ENCODE results near the gene PTGES2. TPM values are rescaled to one million over a fixed set of nuclear protein-coding genes. Genes with fewer than 3 reads are reported as not detected.

The PTGES2 gene
- total and polyA plus RNA-seq, 2 of the 13 experiments (the other 11 are each of a cell fraction or from before 2014, with no cell fraction given), result 63.7 to 79.8 TPM

DNA sequence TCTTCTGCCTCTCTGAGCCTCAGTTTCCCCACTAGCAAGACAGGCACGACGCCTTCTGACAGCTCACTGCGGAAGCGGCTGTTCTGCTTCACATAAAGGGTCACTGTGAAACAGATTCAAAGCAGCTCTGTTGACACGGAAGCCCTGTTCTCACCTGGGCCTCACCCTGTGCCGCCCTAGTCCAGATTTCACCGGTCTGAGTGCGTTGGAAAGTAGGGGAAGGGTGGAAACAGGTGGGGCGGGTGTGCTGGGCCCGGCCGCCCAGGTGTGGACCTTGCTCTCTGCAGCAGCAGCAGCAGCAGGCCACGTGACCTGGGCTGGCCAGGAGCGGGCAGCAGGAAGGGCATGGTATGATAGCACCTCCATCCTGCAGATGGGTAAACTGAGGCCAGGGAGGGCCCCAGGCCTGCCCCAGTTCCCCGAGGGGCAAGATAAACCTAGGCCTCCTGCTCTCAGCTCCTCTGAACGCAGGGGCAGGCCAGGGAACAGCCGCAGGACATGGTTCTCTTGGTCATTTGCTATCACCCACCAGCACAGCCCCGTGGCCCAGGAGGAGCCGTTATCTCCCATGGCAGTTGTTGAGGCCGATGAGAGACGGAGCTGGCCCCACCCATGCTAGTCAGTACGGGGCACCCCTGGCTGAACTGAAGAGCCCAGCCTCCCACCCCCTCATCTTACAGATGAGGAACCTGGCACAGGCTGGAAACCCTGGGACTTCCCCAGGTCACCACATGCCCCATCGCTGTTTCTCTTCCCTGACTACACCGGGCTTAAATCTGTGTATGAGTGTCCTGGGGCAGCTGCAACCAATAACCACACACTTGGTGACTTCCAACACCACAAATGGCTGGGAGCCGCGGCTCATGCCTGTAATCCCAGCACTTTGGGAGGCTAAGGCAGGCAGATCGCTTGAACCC, 12.1 kb downstream of the PTGES2 start (continued):
- TF ChIP-seq ZNF350 (CRISPR knock-in tag; IDR thresholded peaks at IDR 0.05; ENCODE audit: borderline replicate concordance, low read depth), result peak; percentile 93
- TF ChIP-seq, protein P1, sequence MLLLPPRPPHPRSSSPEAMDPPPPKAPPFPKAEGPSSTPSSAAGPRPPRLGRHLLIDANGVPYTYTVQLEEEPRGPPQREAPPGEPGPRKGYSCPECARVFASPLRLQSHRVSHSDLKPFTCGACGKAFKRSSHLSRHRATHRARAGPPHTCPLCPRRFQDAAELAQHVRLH (CRISPR knock-in tag; IDR thresholded peaks at IDR 0.05; ENCODE audit: borderline replicate concordance, low read depth), result peak; percentile 92
- peak; percentile 91 for TF ChIP-seq RARA (CRISPR knock-in tag; IDR thresholded peaks at IDR 0.05)
- TF ChIP-seq JDP2 (CRISPR knock-in tag; IDR thresholded peaks at IDR 0.05; ENCODE audit: borderline replicate concordance), result no peak; the same call in 1 of the 2 replicates
- TF ChIP-seq, protein P2, sequence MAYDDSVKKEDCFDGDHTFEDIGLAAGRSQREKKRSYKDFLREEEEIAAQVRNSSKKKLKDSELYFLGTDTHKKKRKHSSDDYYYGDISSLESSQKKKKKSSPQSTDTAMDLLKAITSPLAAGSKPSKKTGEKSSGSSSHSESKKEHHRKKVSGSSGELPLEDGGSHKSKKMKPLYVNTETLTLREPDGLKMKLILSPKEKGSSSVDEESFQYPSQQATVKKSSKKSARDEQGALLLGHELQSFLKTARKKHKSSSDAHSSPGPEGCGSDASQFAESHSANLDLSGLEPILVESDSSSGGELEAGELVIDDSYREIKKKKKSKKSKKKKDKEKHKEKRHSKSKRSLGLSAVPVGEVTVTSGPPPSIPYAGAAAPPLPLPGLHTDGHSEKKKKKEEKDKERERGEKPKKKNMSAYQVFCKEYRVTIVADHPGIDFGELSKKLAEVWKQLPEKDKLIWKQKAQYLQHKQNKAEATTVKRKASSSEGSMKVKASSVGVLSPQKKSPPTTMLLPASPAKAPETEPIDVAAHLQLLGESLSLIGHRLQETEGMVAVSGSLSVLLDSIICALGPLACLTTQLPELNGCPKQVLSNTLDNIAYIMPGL (CRISPR knock-in tag; IDR thresholded peaks at IDR 0.05; ENCODE audit: borderline replicate concordance in 1 of 2, low read depth in 1 of 2), result peak; percentile 74 to 78
- TF ChIP-seq NBN (conservative IDR thresholded peaks at IDR 0.05), result no peak
- no peak for TF ChIP-seq ZNF432 (CRISPR knock-in tag; IDR thresholded peaks at IDR 0.05; ENCODE audit: borderline replicate concordance)
- no peak for TF ChIP-seq RORA (CRISPR knock-in tag; IDR thresholded peaks at IDR 0.05)
- TF ChIP-seq, protein P3, sequence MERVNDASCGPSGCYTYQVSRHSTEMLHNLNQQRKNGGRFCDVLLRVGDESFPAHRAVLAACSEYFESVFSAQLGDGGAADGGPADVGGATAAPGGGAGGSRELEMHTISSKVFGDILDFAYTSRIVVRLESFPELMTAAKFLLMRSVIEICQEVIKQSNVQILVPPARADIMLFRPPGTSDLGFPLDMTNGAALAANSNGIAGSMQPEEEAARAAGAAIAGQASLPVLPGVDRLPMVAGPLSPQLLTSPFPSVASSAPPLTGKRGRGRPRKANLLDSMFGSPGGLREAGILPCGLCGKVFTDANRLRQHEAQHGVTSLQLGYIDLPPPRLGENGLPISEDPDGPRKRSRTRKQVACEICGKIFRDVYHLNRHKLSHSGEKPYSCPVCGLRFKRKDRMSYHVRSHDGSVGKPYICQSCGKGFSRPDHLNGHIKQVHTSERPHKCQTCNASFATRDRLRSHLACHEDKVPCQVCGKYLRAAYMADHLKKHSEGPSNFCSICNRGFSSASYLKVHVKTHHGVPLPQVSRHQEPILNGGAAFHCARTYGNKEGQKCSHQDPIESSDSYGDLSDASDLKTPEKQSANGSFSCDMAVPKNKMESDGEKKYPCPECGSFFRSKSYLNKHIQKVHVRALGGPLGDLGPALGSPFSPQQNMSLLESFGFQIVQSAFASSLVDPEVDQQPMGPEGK (CRISPR knock-in tag; IDR thresholded peaks at IDR 0.05), result peak; percentile 94
- no peak for TF ChIP-seq TP53 (CRISPR knock-in tag; conservative IDR thresholded peaks at IDR 0.05)
- TF ChIP-seq RARG (CRISPR knock-in tag; IDR thresholded peaks at IDR 0.05; ENCODE audit: low read depth), result no peak
- peak; percentile 82; the same call in 1 of the 2 replicates for TF ChIP-seq NFKB2 (CRISPR knock-in tag; IDR thresholded peaks at IDR 0.05; ENCODE audit: borderline replicate concordance)
- TF ChIP-seq CHCHD3 (CRISPR knock-in tag; IDR thresholded peaks at IDR 0.05), result 0 out of 2 replicates have a peak, but pooled peaks have one; percentile 24
- TF ChIP-seq YEATS2 (CRISPR knock-in tag; IDR thresholded peaks at IDR 0.05; ENCODE audit: borderline replicate concordance), result peak; percentile 63; the same call in 1 of the 2 replicates
- TF ChIP-seq DPF2 (CRISPR knock-in tag; IDR thresholded peaks at IDR 0.05; ENCODE audit: borderline replicate concordance, low read depth), result peak; percentile 95
- no peak for TF ChIP-seq TCF12 (IDR thresholded peaks at IDR 0.05)
- TF ChIP-seq TCF12 (CRISPR knock-in tag; IDR thresholded peaks at IDR 0.05), result peak; percentile 97; the same call in 1 of the 2 replicates
- no peak for TF ChIP-seq SNRNP70 (IDR thresholded peaks at IDR 0.05; ENCODE audit: low read depth, low read length)
- TF ChIP-seq TBX3 (IDR thresholded peaks at IDR 0.05; ENCODE audit: borderline replicate concordance), result peak; percentile 89
- TF ChIP-seq KDM5B (CRISPR knock-in tag; IDR thresholded peaks at IDR 0.05; ENCODE audit: borderline replicate concordance), result peak; percentile 91; the same call in 1 of the 2 replicates
- TF ChIP-seq, protein P4, sequence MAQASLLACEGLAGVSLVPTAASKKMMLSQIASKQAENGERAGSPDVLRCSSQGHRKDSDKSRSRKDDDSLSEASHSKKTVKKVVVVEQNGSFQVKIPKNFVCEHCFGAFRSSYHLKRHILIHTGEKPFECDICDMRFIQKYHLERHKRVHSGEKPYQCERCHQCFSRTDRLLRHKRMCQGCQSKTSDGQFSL (CRISPR knock-in tag; IDR thresholded peaks at IDR 0.05), result no peak
- peak; percentile 81 for TF ChIP-seq FOXJ3 (CRISPR knock-in tag; IDR thresholded peaks at IDR 0.05; ENCODE audit: borderline replicate concordance)
- TF ChIP-seq, protein P5, sequence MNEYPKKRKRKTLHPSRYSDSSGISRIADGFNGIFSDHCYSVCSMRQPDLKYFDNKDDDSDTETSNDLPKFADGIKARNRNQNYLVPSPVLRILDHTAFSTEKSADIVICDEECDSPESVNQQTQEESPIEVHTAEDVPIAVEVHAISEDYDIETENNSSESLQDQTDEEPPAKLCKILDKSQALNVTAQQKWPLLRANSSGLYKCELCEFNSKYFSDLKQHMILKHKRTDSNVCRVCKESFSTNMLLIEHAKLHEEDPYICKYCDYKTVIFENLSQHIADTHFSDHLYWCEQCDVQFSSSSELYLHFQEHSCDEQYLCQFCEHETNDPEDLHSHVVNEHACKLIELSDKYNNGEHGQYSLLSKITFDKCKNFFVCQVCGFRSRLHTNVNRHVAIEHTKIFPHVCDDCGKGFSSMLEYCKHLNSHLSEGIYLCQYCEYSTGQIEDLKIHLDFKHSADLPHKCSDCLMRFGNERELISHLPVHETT (CRISPR knock-in tag; conservative IDR thresholded peaks at IDR 0.05), result peak; percentile 71; the same call in 1 of the 2 replicates
